Measurements from ENCODE around the gene CRIP2. TPM values are rescaled to one million over a fixed set of nuclear protein-coding genes. Genes with fewer than 3 reads are reported as not detected.

CRIP2 gene
- total RNA-seq (322 and 361 TPM in 2 replicates), polyA plus RNA-seq (954 and 1,384 TPM in 2 replicates), polyA minus RNA-seq (127 and 173 TPM in 2 replicates), Bru-seq, nascent RNA (percentile 56 among the genes with signal in this experiment), BruChase-seq, experiment 1, labeled RNA remaining after a 6-hour chase (percentile 94 among the genes with signal in this experiment), BruChase-seq, experiment 2, labeled RNA remaining after a 2-hour chase (percentile 79 among the genes with signal in this experiment)
- polyA plus RNA-seq (2011; cell fraction: cytosol; rRNA removed), result 542 and 715 TPM in 2 replicates
- polyA plus RNA-seq (2011; cell fraction: nucleus; rRNA removed), result 348 and 443 TPM in 2 replicates
- polyA plus RNA-seq (2012), result 232 and 368 TPM in 2 replicates
- polyA minus RNA-seq (2011; cell fraction: cytosol; rRNA and poly(A)+ RNA removed), result 41.4 TPM
- 40.5 and 94.7 TPM in 2 replicates for polyA minus RNA-seq (2011; cell fraction: nucleus; rRNA and poly(A)+ RNA removed)
- long read RNA-seq, transcript CRIP2-203 (7 exons, 991 nt), result minor isoform, 77 of 2,026 reads
- long read RNA-seq, transcript CRIP2-201 (8 exons, 1,857 nt), result major isoform, 1,756 of 2,026 reads
- long read RNA-seq, transcript CRIP2-205 (8 exons, 1,893 nt), result minor isoform, 15 of 2,026 reads
- long read RNA-seq, transcript CRIP2-211 (7 exons, 1,383 nt), result minor isoform, 5 of 2,026 reads
- long read RNA-seq, partial matches to known transcripts, result 107 of 2,026 reads
- long read RNA-seq, other reads (novel, unspliced or antisense), result 61 of 2,026 reads

- Histone ChIP-seq H3K4me2 (ENCODE audit: insufficient read depth, low read length) (peak within 1 kb of the TSS; percentile 58), H4K20me1 (replicated peaks; ENCODE audit: control insufficient read depth, extremely low read depth, insufficient read depth, low read length) (no peaks in the 10 kb centered on the region), H3K9me3 (replicated peaks; ENCODE audit: control insufficient read depth, insufficient read depth, low read length) (no peaks in the 10 kb centered on the region), H3K4me1 (ENCODE audit: control insufficient read depth, extremely low read depth, insufficient read depth, low read length) (peaks cover 19% of the 10 kb centered on the region), H3K27me3 (ENCODE audit: control insufficient read depth in 2 of 2, insufficient read depth in 2 of 2, low read length in 2 of 2) (no peaks in the 10 kb centered on the region), H3K9me1 (replicated peaks; ENCODE audit: control insufficient read depth, extremely low read depth, insufficient read depth, low read length) (no peaks in the 10 kb centered on the region), H2AFZ (ENCODE audit: low read depth, low read length) (peak within 1 kb of the TSS; percentile 49), H3K79me2 (ENCODE audit: control insufficient read depth, insufficient read depth, low read length) (peaks cover 10% of the 10 kb centered on the region), H3K4me3 (replicated peaks in 1 of 3; ENCODE audit: insufficient read depth in 1 of 3, low read depth in 1 of 3, low read length in 3 of 3) (peak within 1 kb of the TSS; percentile 53 to 93 (median 72)), H3K9ac (replicated peaks; ENCODE audit: extremely low read depth, insufficient read depth, low read length) (peak within 1 kb of the TSS; percentile 97), H3K36me3 (ENCODE audit: control insufficient read depth in 2 of 2, extremely low read depth in 1 of 2, insufficient read depth in 2 of 2, low read length in 2 of 2) (peaks cover 3 to 7% of the 10 kb centered on the region in 2 experiments), H3K27ac (ENCODE audit: insufficient read depth, low read depth, low read length) (peak within 1 kb of the TSS; percentile 90)
- no peak for FAIRE-seq
- DNase-seq (ENCODE audit: low read depth, low spot score), result peak; percentile 41
- CTCF ChIA-PET, result interaction anchor here (1.1 to 2.7 kb wide), 2 partner anchors 15 kb away, joined by 9 to 27 read pairs; no protein-coding TSS in a partner anchor
- dilution Hi-C loops (cut with MboI; ENCODE audit: extremely low pct_ligation_motif_present, low sequenced_read_pairs) (no loop called here), intact Hi-C loops (cut with micrococcal nuclease) (loop anchor here (1.0 to 2.0 kb wide), 5 partner anchors 8 to 278 kb away; partner anchors contain the start of gene TEX22)
- BruUV-seq (replicated peaks), result no TSS peak
- peak; percentile 54 for TF ChIP-seq POLR2A (IDR thresholded peaks at IDR 0.05; ENCODE audit: low read depth, low read length)
- TF ChIP-seq JUN (IDR thresholded peaks at IDR 0.05; ENCODE audit: borderline replicate concordance, insufficient read depth, insufficient read length, low read depth), result no peak
- POLR2A ChIA-PET, result no interaction called here
Measured at GRCh38 chr14:105474483-105475268, at the start of gene CRIP2. TSS of gene CRIP2 (plus strand) at chr14:105474821. CDS start at chr14:105474863, 42 bp downstream.

- ChIA-PET CTCF (no interaction called here), POLR2A (no interaction called here)
- Histone ChIP-seq H3K79me2 (ENCODE audit: control insufficient read depth, insufficient read depth, low read length) (peaks cover 85% of the 10 kb centered on the region), H3K27me3 (ENCODE audit: control insufficient read depth in 2 of 2, insufficient read depth in 2 of 2, low read length in 2 of 2) (no peaks in the 10 kb centered on the region), H3K4me3 (replicated peaks in 1 of 3; ENCODE audit: insufficient read depth in 1 of 3, low read depth in 1 of 3, low read length in 3 of 3) (no peak overlapping the region), H4K20me1 (replicated peaks; ENCODE audit: control insufficient read depth, extremely low read depth, insufficient read depth, low read length) (no peaks in the 10 kb centered on the region), H3K36me3 (ENCODE audit: control insufficient read depth in 2 of 2, extremely low read depth in 1 of 2, insufficient read depth in 2 of 2, low read length in 2 of 2) (peaks cover 0 to 10% of the 10 kb centered on the region in 2 experiments), H3K4me2 (ENCODE audit: insufficient read depth, low read length) (no peak overlapping the region), H2AFZ (ENCODE audit: low read depth, low read length) (no peak overlapping the region), H3K9me1 (replicated peaks; ENCODE audit: control insufficient read depth, extremely low read depth, insufficient read depth, low read length) (no peaks in the 10 kb centered on the region), H3K9me3 (replicated peaks; ENCODE audit: control insufficient read depth, insufficient read depth, low read length) (no peaks in the 10 kb centered on the region), H3K9ac (replicated peaks; ENCODE audit: extremely low read depth, insufficient read depth, low read length) (no peak overlapping the region), H3K4me1 (ENCODE audit: control insufficient read depth, extremely low read depth, insufficient read depth, low read length) (peaks cover 17% of the 10 kb centered on the region), H3K27ac (ENCODE audit: insufficient read depth, low read depth, low read length) (no peak overlapping the region)
- TF ChIP-seq MYC (IDR thresholded peaks at IDR 0.05; ENCODE audit: low read depth, low read length) (no peak), POLR2AphosphoS5 (IDR thresholded peaks at IDR 0.05; ENCODE audit: insufficient read depth, low read depth, low read length) (no peak), FOS (IDR thresholded peaks at IDR 0.05; ENCODE audit: borderline replicate concordance, insufficient read depth, low read length) (no peak), GATA2 (IDR thresholded peaks at IDR 0.05; ENCODE audit: insufficient read depth, insufficient read length, low read depth, low read length) (no peak), POLR2A (IDR thresholded peaks at IDR 0.05; ENCODE audit: low read depth, low read length) (no peak), JUN (IDR thresholded peaks at IDR 0.05; ENCODE audit: borderline replicate concordance, insufficient read depth, insufficient read length, low read depth) (no peak)
- no peak for FAIRE-seq
- dilution Hi-C loops (cut with MboI; ENCODE audit: extremely low pct_ligation_motif_present, low sequenced_read_pairs) (no loop called here), intact Hi-C loops (cut with micrococcal nuclease) (no loop called here)
- no peak for DNase-seq (ENCODE audit: low read depth, low spot score)
- no TSS peak for BruUV-seq (replicated peaks)
Measured at GRCh38 chr14:105424861-105425260, 49.8 kb upstream of the CRIP2 start.

Data from endothelial cell of umbilical vein (primary cell).